Activated CD4-positive, alpha-beta T cell treated with anti-CD3 and anti-CD28 coated beads, Interleukin-2, amount 50 U/mL, for 16 hours (primary cell): ENCODE data around the gene ITPKB.

Experiments
- DNase-seq: peaks from one replicate; pipeline ENCODE4 v3.0.0-alpha.2; 2020

The ITPKB gene

DNA sequence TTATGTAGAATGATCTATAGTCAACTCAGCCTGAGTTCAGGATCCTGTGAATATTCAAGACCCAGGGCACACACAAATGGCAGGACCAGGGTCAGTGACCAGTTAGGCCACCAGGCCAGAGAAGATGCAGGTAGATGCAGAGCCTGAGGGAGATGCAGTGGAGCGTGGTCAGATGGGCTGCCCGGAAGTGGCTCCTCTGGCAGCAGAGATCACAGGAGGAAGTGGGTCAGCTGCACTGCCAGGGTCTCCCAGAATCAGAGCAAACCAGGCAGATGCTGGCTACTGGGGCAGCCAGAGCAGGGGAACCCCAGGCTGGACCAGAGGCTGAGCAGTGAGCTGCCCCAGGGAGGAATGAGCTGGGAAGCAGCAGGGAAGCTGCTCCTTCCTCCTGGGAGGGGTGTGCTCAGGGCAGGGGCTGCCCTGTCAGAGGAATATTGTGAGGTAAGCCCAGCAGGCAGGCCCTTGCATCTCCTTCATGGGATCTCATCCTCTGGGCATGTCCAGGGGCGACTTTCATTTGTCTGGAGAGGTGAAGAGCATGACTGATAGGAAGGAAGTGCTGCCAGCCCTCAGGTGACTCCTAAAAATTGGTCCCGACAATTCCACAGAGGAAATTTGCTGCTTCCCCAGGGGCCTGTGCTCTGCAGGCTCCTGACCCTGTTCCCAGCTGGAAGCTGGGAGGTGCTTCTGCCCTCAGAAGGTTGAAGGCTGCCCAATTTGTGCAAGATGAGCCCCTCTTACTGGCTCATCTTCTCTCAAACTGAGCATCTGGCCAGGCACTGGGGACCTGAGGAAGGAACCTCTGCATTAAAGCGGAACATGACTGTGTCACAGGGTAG lies 141.2 kb downstream of the ITPKB start:
- DNase-seq: no peak

GRCh38 chr1:226596531-226597165 lies 142.4 kb downstream of the ITPKB start:
- DNase-seq: no peak

- DNase-seq: no peak
Measured at GRCh38 chr1:226593541-226593940, 145.5 kb downstream of the ITPKB start.

DNA sequence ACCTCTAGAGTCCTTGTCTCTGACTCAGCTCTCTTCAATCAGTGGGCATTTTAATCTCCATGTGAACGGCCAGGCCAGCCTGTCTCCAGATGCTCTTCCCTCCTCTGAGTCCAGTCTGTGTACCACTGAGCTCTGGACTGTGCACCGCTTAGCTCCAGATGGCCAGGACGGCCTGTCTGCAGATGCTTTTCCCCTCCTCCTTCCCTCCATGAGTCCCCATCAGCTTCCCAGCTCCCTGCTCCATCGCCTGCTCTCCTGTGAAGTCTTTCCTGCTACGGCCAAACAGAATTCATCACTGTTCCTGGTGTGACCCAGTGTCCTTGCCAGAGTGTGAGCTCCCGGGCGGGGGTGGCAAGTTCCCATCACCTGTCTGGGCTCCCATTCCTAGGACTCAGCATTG lies 148.5 kb downstream of the ITPKB start:
- no peak for DNase-seq

- no peak for DNase-seq
Measured at GRCh38 chr1:226589008-226589733, 149.9 kb downstream of the ITPKB start.

DNA sequence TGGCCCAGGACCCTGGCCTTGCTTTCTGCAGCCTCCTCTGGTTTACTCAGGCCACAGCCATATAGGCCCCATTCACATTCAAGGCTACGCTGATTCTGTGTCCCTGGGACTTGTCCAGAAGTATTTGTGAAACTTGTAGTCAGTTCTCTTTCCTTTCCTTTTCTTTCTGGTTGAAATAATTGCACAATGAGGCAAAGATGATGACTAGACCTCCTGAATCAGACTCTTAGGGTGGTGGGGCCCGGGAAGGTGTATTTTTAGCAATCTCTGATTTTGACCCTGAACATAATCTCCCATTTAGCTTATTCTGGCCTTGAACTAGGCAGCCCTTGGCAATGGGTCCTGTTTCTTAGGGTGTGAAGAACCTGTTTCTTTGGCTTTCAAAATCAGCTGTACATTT lies 150.6 kb downstream of the ITPKB start:
- DNase-seq: no peak

- no peak for DNase-seq
Measured at GRCh38 chr1:226586650-226587422, 152.2 kb downstream of the ITPKB start.

GRCh38 chr1:226586116-226586515 lies 153.0 kb downstream of the ITPKB start:
- DNase-seq: no peak

DNA sequence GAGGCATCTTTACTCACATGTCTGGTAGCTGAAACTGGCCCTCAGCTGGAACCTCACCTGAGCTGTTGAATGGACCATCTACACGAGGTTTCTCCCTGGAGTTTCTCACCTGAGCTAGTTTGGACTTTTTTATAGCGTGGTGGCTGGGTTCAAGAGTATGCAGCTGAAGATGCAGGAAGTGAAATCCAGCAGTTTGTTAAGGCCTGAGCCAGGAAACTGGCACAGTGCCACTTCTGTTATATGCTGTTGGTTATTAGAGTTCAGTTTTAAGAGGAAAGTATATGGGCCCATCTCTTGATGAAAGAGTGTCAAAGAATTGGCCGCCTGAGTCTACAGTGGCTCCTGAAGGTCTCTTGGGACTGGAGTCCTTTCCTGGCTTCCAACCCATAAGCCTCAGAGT lies 154.9 kb downstream of the ITPKB start:
- no peak for DNase-seq

DNA sequence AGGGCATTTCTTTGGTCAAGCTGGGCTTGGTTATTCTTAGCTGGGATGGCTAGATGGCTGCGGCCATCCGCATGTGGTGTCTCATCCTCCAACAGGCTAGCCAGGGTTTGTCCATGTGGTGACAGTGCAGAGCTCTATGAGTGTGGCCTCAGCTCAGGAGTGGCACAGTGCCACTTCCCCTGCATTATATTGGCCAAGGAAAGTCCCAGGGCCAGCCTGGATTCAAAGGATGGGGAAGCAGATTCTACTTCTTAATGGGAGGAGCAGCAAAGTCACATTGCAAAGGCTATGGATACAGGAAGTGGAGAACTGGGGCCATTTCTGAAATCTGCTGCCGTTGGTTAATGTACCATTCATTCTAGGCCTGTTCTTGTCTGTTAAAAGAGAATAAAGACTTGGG lies 156.1 kb downstream of the ITPKB start:
- no peak for DNase-seq
